NCI-H69 (cell line): ENCODE measurements around the gene SDC3.
"Not testable (repeated sequence)": the region's sequence is repeated elsewhere in the genome, so short reads cannot be mapped to it uniquely, and the experiment has no call there.

Source experiments
- DNase-seq: peaks from one replicate; lab custom pipeline; 2025; lab: John Stamatoyannopoulos, UW

The SDC3 gene

DNA sequence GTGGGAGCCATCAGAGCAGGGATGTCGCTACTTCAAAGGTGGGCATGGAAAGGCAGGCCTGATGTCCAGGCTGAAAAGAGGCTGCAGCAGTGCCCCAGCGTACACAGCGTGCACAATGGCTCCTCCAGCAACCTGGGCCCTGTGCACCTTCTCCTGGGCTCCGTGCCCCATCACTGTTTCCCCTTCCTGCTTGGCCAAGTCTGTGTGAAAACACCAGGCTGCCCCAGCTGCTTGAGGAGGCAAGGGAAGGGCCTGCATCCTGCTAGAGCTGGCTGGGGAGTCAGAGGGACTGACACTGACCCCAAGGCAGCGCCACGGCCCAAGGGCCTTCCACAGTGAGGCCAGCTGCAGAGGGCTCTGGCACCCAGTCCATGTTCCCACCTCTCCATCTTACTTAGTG lies 33.4 kb downstream of the SDC3 start:
- DNase-seq: no peak

DNA sequence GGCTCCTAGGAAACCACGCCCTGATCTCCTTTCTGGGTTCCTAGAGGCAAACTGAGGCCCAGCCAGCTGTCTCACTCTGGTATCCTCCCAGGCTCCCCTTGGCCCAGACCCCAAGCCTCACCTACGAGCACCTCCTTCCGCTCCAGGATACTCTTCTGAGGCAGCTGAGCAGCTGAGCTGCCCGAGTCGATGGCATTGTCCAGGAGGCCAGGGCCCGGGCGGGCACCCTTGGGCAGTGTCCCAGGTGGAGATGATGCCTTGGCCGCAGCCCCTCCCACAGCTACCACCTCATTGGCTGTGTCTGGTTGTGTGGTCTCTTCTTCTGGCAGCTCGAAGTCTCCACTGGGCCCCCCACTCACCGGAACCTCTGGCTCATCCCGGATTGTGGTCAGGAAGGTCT lies 34.4 kb downstream of the SDC3 start:
- no peak for DNase-seq

DNA sequence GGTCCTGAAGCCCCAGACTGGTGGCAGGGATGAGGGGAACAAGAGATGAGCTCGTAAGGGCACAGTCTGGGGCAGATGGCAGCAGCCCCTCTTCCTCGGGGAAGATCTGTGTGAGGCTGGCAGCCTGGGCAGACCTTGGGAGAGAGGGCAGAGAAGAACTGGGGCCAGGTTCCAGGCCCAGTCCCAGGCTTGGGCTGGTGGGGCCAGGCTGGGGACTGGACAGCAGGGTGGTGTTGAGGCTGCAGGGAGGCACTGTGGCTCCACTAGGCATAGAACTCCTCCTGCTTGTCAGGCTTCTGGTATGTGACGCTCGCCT lies 35.7 kb downstream of the SDC3 start:
- DNase-seq: no peak

GRCh38 chr1:30872033-30872947 lies 36.3 kb downstream of the SDC3 start:
- DNase-seq: no peak

DNA sequence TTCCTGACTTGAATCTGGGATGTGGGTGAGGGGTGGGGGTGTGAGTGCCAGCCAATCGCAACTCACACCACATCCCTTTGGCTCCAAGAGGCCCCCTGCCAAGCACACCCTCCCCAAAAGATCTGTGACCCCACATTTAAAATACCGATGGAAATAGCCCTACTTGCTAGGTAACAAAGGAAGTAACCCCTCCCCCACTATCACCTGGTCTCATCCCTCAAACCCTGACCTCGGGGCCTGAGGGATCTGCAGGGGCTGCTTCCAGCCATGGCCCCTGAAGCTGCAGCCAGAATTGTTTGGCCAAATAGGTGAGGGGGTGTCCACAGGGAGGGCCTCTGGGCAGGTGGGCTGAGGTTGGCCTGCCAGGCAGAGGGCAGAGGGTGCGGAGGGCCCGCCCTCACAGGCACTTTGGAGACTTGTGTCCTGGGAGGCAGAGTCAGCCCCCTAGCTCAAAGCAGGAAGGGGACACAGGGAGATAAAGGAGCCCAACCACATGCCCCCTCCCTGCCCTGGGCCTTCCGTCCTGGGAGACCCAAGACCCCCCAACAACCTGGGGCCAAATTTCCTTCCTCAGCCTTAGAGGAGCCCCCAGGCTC lies 37.2 kb downstream of the SDC3 start:
- no peak for DNase-seq

DNA sequence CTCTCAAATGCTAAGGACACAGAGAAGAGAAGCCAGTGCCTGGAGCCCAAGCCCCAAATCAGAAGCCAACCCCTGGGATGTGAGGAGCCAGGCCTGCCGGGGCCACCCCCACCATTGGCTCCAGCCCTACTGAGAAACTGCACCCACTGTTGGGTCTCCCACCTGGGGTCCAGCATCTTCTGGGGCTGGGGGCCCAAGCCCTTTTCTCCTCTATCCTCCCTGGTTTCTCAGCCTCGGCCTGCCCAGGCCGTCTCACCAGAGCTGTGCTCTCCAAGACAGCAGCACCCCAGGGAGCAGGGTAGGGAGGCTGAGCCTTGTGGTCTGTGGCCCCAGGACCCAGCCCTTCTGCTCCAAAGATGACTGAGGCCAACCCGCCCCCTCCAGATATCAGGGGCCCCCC lies 37.9 kb downstream of the SDC3 start:
- no peak for DNase-seq

DNA sequence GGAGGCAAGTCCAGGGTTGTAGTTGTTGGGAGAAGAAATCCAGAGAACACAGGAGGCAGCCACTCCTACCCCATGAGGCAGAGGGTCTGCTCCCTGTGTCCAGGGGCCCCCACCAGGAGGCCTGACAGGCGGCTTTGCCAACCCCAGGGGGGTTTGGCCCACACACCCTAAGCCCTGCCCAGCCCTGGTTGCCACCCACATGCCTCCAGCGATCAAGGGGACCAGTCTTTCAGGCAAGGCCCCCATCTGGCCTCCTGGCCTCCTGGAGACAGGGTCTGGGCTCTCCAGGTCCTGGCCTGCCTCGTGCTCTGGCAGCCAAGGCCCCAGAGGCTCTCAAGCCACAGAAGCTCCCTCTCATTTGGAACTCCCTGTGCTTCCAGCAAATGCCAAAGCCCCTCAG lies 38.5 kb downstream of the SDC3 start:
- DNase-seq: no peak

- DNase-seq: no peak
These were observed 39.6 kb downstream of the SDC3 start for GRCh38 chr1:30868833-30869435.

DNA sequence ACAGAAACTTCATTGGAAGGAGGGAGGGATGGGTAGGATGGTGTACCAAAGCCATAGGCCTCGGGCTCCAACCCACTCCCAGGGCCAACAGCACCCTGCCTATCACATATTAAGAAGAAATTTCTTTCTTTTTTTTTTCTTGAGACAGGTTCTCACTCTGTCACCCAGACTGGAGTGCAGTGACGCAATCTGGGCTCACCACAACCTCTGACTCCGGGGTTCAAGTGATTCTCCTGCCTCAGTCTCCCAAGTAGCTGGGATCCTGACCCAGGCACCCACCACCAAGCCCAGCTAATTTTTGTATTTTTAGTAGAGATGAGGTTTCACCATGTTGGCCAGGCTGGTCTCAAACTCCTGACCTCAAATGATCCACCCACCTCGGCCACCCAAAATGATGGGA lies 40.5 kb downstream of the SDC3 start:
- not testable (repeated sequence) for DNase-seq

DNA sequence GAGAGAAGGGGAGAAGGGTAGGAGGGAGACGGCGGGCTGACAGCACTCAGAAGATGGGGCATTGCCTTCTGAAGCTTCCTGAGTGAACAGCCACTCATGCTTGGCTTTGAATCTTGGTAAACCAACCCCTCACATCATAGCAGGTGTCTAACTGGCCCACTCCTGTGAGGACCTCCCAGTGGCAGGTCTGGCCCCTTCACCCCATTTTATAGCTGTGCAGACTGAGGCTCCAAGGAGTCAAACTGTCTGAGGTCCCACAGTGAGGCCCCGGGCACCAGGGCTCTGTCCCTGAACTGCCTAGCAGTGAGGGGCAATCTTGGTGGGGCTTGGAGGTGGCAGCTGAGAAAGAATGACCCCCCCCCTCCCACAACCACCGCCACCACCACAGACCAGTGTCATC lies 41.0 kb downstream of the SDC3 start:
- DNase-seq: no peak

- DNase-seq: no peak
These were observed 42.0 kb downstream of the SDC3 start for GRCh38 chr1:30866594-30866993.

GRCh38 chr1:30864681-30865080 lies 43.9 kb downstream of the SDC3 start:
- DNase-seq: no peak

- DNase-seq: no peak
These were observed 44.5 kb downstream of the SDC3 start for GRCh38 chr1:30863858-30864604.

- no peak for DNase-seq
These were observed 48.3 kb downstream of the SDC3 start for GRCh38 chr1:30860320-30860652.

DNA sequence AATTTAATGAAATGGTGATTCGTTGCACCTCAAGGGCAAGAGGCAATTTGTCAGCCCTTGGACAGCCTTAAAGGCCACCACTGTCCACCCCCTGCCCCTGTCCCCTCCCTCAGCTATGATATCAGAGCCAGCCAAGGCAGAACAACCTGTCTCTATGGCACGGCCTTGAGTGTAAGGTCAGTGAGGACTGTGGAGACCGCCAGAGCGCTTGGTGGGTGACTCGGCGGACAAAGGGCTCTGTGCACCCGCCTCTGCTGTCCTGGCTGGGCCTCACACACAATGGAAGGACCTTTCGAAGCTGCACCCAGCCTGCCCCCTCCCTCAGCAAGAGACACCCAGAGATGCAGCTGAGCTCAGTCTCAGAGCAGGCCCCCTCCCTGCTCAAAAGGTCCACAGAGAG lies 50.6 kb downstream of the SDC3 start:
- DNase-seq: no peak

DNA sequence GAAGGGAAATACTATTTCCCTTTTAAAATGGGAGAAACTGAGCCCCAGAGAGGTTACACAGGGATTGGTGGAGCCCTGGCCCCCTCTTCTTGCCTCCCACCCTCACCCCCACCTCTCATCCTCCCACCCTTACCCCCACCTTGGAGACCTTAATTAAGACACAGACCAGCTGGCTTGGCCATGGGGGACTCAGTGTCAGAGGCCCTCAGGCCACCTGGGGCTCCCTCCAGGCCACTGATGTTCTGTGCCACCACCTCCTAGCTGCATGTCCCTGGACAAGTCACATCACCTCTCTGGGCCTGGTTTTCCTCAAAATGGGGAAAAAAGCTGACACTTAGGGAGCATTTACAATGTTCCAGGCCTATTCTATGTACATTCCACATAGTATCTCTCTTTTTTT lies 51.5 kb downstream of the SDC3 start:
- DNase-seq: no peak

DNA sequence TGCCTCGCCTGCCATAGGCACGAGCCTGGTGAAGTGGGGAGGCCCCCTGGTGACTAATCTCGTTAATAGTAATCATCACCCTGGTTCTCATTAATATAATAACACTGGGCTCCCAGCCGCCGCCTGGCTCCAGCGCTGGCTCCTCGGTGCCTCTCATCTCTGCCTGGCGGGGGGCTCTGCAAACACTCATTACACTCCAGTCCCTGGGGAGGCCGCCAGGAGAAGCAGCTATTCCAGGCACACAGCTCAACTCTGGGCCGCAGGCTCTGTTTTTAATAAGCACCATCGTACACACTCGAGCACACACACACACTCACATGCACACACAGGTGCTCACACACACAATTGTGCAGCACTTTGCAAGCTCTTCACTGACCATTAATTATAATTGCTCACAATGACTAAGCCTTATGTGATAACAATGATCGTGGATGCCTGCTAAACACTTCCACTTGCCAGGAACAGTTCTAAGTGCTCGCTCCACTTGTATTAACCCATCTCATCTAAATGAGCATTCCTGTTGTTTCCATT lies 52.2 kb downstream of the SDC3 start:
- peak; percentile 95 for DNase-seq

DNA sequence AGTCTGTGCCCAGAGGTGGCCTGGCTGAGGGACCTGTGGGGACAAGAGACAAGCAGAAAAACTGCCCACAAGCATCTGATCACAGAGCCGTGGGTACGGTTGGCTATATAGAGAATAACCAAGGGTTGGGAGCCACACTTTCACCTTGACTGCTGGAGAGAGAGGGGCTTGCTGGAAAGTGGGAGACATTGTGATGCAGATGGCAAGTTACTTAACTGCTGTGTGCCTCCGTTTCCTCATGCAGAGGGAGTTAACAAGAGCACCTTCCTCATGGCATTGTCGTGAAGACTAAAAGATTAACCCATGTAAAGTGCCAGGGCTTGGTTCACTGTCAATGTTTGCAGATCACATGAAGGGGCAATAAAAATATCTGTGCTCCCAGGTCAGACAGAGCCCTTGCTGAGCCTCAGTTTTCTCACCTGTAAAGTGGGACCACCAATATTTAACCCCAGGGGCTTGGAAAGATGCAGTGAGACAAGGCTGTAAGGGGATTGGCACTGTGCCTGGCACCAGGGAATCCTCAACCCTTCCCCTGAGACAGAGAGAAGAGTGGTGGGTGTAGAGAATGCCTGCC lies 52.8 kb downstream of the SDC3 start:
- no peak for DNase-seq

DNA sequence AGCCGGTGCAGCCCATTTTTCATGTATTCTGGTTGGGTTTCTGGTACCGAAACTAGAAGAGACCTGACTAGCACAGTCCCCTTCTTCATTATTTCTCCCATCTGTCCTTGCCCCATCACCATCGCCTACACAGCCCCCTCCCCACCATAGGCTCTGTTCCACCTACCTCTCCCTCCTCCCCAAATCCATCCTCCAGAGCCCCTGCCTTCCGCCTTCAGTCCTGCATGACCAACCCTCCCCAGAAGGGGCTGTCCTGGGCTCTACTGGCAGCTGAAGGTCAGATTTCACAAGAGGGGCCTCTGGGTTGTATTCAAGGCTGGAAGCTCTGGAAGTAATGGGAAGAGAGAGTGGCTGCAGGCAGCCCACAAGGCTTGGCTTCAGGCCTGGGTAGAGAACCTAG lies 55.2 kb downstream of the SDC3 start:
- no peak for DNase-seq

- peak; percentile 6 for DNase-seq
These were observed 56.5 kb downstream of the SDC3 start for GRCh38 chr1:30852026-30852425.

GRCh38 chr1:30851286-30851685 lies 57.3 kb downstream of the SDC3 start:
- DNase-seq: no peak

DNA sequence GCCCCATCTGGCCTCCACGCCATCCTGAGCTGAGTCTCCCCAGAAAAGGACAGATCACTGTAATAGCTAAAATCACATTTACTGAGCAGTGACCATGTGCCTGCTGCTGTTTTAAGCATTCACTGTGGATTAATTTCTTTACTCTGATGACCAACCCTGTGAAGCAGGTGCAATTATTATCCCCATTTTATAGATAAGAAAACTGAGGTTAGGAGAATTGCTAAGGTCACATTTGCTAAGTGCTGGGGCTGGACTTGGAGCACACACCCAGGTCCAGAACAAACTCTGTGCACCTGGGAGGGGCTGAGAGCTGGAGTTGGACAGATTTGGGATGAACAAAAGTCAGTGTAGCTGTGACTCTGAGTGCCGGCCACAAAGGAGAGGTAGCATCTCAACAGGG lies 58.0 kb downstream of the SDC3 start:
- DNase-seq: no peak
